ENCODE results near the gene PIEZO2. TPM values are rescaled to one million over a fixed set of nuclear protein-coding genes. Genes with fewer than 3 reads are reported as not detected.
"Not testable (repeated sequence)": the region's sequence is repeated elsewhere in the genome, so short reads cannot be mapped to it uniquely, and the experiment has no call there.

PIEZO2 gene
- total RNA-seq, 4 donors from 2014 or later = 0.18 to 3.0 (median 0.21) TPM

GRCh38 chr18:11177382-11177781 is 28.0 kb upstream of the PIEZO2 start:
- ATAC-seq = peak in 1 of 2 donors; percentile 27
- intact Hi-C loops (cut with DNase I; ENCODE audit: low total_unique reads) = loop anchor here (5.0 to 10.0 kb wide), 3 partner anchors 337 to 1200 kb away; partner anchors contain the start of genes AFG3L2 and CHMP1B
- DNase-seq = no peak

GRCh38 chr18:11176481-11176881 is 27.1 kb upstream of the PIEZO2 start:
- H3K36me3 ChIP-seq = no peaks in the 10 kb centered on the region
- no peak for TF ChIP-seq CTCF (IDR thresholded peaks at IDR 0.05 in 4 of 5, conservative IDR thresholded peaks at IDR 0.05 in 1 of 5)
- no peak for TF ChIP-seq POLR2A (IDR thresholded peaks at IDR 0.05)
- ATAC-seq (no peak), DNase-seq (no peak)
- no peaks in the 10 kb centered on the region for H3K27me3 ChIP-seq
- H3K9me3 ChIP-seq = no peaks in the 10 kb centered on the region
- peak overlapping the region; percentile 88 to 94 (median 91) for H3K27ac ChIP-seq
- in situ Hi-C loops (cut with MboI; ENCODE audit: low sequenced_read_pairs in 4 of 4) (loop anchor here in 1 of 4 donors (10.0 to 25.0 kb wide), 2 partner anchors 338 to 686 kb away; partner anchors contain the start of gene CHMP1B), intact Hi-C loops (cut with DNase I; ENCODE audit: low total_unique reads) (loop anchor here (5.0 to 10.0 kb wide), 3 partner anchors 338 to 1201 kb away; partner anchors contain the start of genes AFG3L2 and CHMP1B)
- peaks cover 45 to 48% of the 10 kb centered on the region in 2 donors for H3K4me1 ChIP-seq
- H3K4me3 ChIP-seq = no peak overlapping the region

More at GRCh38 chr18:11177382-11177781, 28.0 kb upstream of the PIEZO2 start:
- Histone ChIP-seq H3K9me3 (no peaks in the 10 kb centered on the region), H3K27ac (peak overlapping the region; percentile 88 to 94 (median 91)), H3K36me3 (no peaks in the 10 kb centered on the region), H3K4me3 (peak overlapping the region in 1 of 4 donors; percentile 25), H3K27me3 (no peaks in the 10 kb centered on the region), H3K4me1 (peaks cover 45 to 48% of the 10 kb centered on the region in 2 donors)
- TF ChIP-seq CTCF (IDR thresholded peaks at IDR 0.05 in 4 of 5, conservative IDR thresholded peaks at IDR 0.05 in 1 of 5) (no peak), POLR2A (IDR thresholded peaks at IDR 0.05) (peak in 1 of 2 donors; percentile 23)
- in situ Hi-C loops (cut with MboI; ENCODE audit: low sequenced_read_pairs in 4 of 4) = loop anchor here in 1 of 4 donors (10.0 to 25.0 kb wide), 2 partner anchors 337 to 685 kb away; partner anchors contain the start of gene CHMP1B

GRCh38 chr18:11175266-11175979 is 26.1 kb upstream of the PIEZO2 start:
- in situ Hi-C loops (cut with MboI; ENCODE audit: low sequenced_read_pairs in 4 of 4) = loop anchor here in 1 of 4 donors (10.0 to 25.0 kb wide), 2 partner anchors 339 to 687 kb away; partner anchors contain the start of gene CHMP1B
- no peaks in the 10 kb centered on the region for H3K27me3 ChIP-seq
- DNase-seq (no peak), ATAC-seq (no peak)
- H3K36me3 ChIP-seq = no peaks in the 10 kb centered on the region
- H3K27ac ChIP-seq = peak overlapping the region; percentile 88 to 94 (median 91)
- H3K4me1 ChIP-seq = peaks cover 42 to 45% of the 10 kb centered on the region in 2 donors
- H3K4me3 ChIP-seq = no peak overlapping the region
- no peak for TF ChIP-seq POLR2A (IDR thresholded peaks at IDR 0.05)
- TF ChIP-seq CTCF (IDR thresholded peaks at IDR 0.05 in 4 of 5, conservative IDR thresholded peaks at IDR 0.05 in 1 of 5) = no peak
- intact Hi-C loops (cut with DNase I; ENCODE audit: low total_unique reads) = loop anchor here (5.0 to 10.0 kb wide), 3 partner anchors 339 to 1202 kb away; partner anchors contain the start of genes AFG3L2 and CHMP1B
- H3K9me3 ChIP-seq = no peaks in the 10 kb centered on the region

- not testable (repeated sequence) for ATAC-seq, H3K36me3 ChIP-seq, H3K4me3 ChIP-seq, H3K9me3 ChIP-seq, DNase-seq, H3K27me3 ChIP-seq, H3K27ac ChIP-seq
- in situ Hi-C loops (cut with MboI; ENCODE audit: low sequenced_read_pairs in 4 of 4) = loop anchor here in 3 of 4 donors (10.0 to 25.0 kb wide), 2 partner anchors 341 to 612 kb away; no protein-coding TSS in a partner anchor
- peaks cover 32 to 33% of the 10 kb centered on the region in 2 donors for H3K4me1 ChIP-seq
- intact Hi-C loops (cut with DNase I; ENCODE audit: low total_unique reads) = loop anchor here (10.0 kb wide), 2 partner anchors 341 to 681 kb away; partner anchors contain the start of gene CHMP1B
These were observed 24.8 kb upstream of the PIEZO2 start for GRCh38 chr18:11174179-11174578.

GRCh38 chr18:11167778-11168177 is 18.4 kb upstream of the PIEZO2 start:
- H3K27ac ChIP-seq = no peak overlapping the region
- no peaks in the 10 kb centered on the region for H3K9me3 ChIP-seq
- no peak for ATAC-seq
- no peak overlapping the region for H3K4me3 ChIP-seq
- H3K27me3 ChIP-seq = no peaks in the 10 kb centered on the region
- in situ Hi-C loops (cut with MboI; ENCODE audit: low sequenced_read_pairs in 4 of 4) = loop anchor here in 3 of 4 donors (25.0 kb wide), 1 partner anchor 605 kb away; no protein-coding TSS in a partner anchor
- TF ChIP-seq CTCF (IDR thresholded peaks at IDR 0.05 in 4 of 5, conservative IDR thresholded peaks at IDR 0.05 in 1 of 5) (no peak), POLR2A (IDR thresholded peaks at IDR 0.05) (no peak)
- no peak for DNase-seq
- H3K36me3 ChIP-seq = no peaks in the 10 kb centered on the region
- intact Hi-C loops (cut with DNase I; ENCODE audit: low total_unique reads) = no loop called here
- H3K4me1 ChIP-seq = no peaks in the 10 kb centered on the region
